Fibroblast of lung (primary cell): ENCODE data around the gene IRF2. TPM values are rescaled to one million over a fixed set of nuclear protein-coding genes. Genes with fewer than 3 reads are reported as not detected.

ENCODE experiments used
- DNase-seq, 2 donors: peaks; one replicate each; pipeline versions ENCODE4 v3.0.0 to v3.0.0-alpha.2; 2010; ENCODE audit warnings: low read depth in 2 of 2
- H2AFZ ChIP-seq: 2 replicates; pipeline ENCODE4 v1.5.1; 2012; ENCODE audit warnings: low read length, control low read depth, inconsistent platforms
- H3K27ac ChIP-seq: 2 replicates; pipeline ENCODE4 v1.5.1; 2011; ENCODE audit warnings: low read length, control low read depth; ENCODE audit not compliant: insufficient read depth
- H3K27me3 ChIP-seq: 2 replicates; pipeline ENCODE4 v1.5.1; 2011; ENCODE audit warnings: mild to moderate bottlenecking, low read length; ENCODE audit not compliant: control insufficient read depth, insufficient read depth
- H3K36me3 ChIP-seq: 2 replicates; pipeline ENCODE4 v1.5.1; 2011; ENCODE audit warnings: low read length; ENCODE audit not compliant: control insufficient read depth, insufficient read depth
- H3K4me1 ChIP-seq: 2 replicates; pipeline ENCODE4 v1.5.1; 2011; ENCODE audit warnings: low read length; ENCODE audit not compliant: control insufficient read depth, insufficient read depth; ENCODE audit errors: extremely low read depth
- H3K4me2 ChIP-seq: 2 replicates; pipeline ENCODE4 v1.5.1; 2011; ENCODE audit warnings: low read length, control low read depth; ENCODE audit not compliant: insufficient read depth; ENCODE audit errors: extremely low read depth
- H3K4me3 ChIP-seq, 4 experiments: fragments of 200-600 bp in 1 of 4; sonication (generic) in 1 of 4; replicated peaks in 1 of 4; 2 replicates each; pipeline ENCODE4 v1.5.1; 2011 to 2016; ENCODE audit warnings: low read length in 4 of 4, low read depth in 3 of 4, mild to moderate bottlenecking in 3 of 4, control low read depth in 2 of 4, inconsistent platforms in 1 of 4, mixed read lengths in 1 of 4; ENCODE audit not compliant: insufficient read depth in 1 of 4; ENCODE audit errors: control extremely low read depth in 1 of 4
- H3K79me2 ChIP-seq: 2 replicates; pipeline ENCODE4 v1.5.1; 2012; ENCODE audit warnings: mild to moderate bottlenecking, low read length, inconsistent platforms; ENCODE audit not compliant: control insufficient read depth, insufficient read depth
- H3K9ac ChIP-seq: 2 replicates; pipeline ENCODE4 v1.5.1; 2011; ENCODE audit warnings: mild to moderate bottlenecking, low read length, control low read depth; ENCODE audit not compliant: insufficient read depth
- H3K9me3 ChIP-seq: 2 replicates; pipeline ENCODE4 v1.5.1; 2012; ENCODE audit warnings: low read depth, low read length; ENCODE audit not compliant: control insufficient read depth, insufficient read depth
- H4K20me1 ChIP-seq: 2 replicates; pipeline ENCODE4 v1.5.1; 2011; ENCODE audit warnings: low read length; ENCODE audit not compliant: control insufficient read depth, insufficient read depth; ENCODE audit errors: extremely low read depth
- EZH2 ChIP-seq: IDR thresholded peaks from 2 replicates; pipeline ENCODE4 v1.5.1; 2012; ENCODE audit warnings: low read length, control low read depth, mild to moderate bottlenecking; ENCODE audit errors: missing control alignments
- polyA plus RNA-seq, 2 donors: library from polyadenylated mRNA; depleted of rRNA in 1 of 2; stranded (reverse) in 1 of 2; unstranded in 1 of 2; fragments of >200 nt; gene quantifications; 2 replicates each; pipeline ENCODE4 v1.2.1, GENCODE V29; 2011 to 2012; ENCODE audit warnings: missing spikeins in 1 of 2
- total RNA-seq: library from RNA; depleted of rRNA; stranded (reverse); fragments of >200 nt; gene quantifications from 2 replicates; pipeline ENCODE4 v1.2.1, GENCODE V29; 2014
- TF ChIP-seq, protein P1 (sequence below), 2 donors: IDR thresholded peaks in 1 of 2; conservative IDR thresholded peaks in 1 of 2; 1 replicate in 1 of 2; 2 replicates in 1 of 2; pipeline ENCODE4 v1.5.1; 2011 to 2012; ENCODE audit warnings: low read length in 2 of 2, control low read depth in 1 of 2, inconsistent platforms in 1 of 2, low read depth in 1 of 2, mild to moderate bottlenecking in 1 of 2

IRF2 gene
- total and polyA plus RNA-seq, 2 donors (not counting 1 experiment from before 2014, with no cell fraction given) = 30.9 to 42.3 TPM

DNA sequence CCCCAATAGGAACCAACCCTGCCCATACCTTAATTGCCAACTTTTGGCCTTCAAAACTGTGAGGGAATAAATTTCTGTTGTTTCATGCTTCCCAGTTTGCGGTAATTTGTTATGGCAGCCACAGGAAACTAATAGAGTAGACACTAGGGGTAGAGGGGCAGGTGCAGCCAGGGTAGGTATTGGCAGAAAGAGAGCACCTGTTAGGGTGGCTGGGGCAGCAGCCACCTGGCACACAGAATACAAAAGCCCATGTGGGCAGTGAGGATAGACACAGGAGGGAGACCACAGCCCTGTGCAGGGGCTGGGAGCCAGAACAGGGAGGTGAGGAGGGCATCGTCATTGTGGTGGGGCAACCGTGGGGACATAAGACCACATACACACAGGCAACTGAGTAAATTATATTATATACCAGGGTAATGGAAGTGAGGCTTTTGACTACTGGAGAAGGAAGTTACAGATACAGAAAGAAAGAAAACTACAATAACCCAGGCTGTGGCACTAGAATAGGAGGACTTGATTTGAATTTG, 28.2 kb downstream of the IRF2 start:
- H3K4me1 ChIP-seq = peaks cover 13% of the 10 kb centered on the region
- no peak overlapping the region for H3K9ac ChIP-seq
- no peaks in the 10 kb centered on the region for H4K20me1 ChIP-seq
- no peak overlapping the region for H3K27ac ChIP-seq
- DNase-seq = no peak
- no peak for TF ChIP-seq EZH2
- TF ChIP-seq, protein P1, sequence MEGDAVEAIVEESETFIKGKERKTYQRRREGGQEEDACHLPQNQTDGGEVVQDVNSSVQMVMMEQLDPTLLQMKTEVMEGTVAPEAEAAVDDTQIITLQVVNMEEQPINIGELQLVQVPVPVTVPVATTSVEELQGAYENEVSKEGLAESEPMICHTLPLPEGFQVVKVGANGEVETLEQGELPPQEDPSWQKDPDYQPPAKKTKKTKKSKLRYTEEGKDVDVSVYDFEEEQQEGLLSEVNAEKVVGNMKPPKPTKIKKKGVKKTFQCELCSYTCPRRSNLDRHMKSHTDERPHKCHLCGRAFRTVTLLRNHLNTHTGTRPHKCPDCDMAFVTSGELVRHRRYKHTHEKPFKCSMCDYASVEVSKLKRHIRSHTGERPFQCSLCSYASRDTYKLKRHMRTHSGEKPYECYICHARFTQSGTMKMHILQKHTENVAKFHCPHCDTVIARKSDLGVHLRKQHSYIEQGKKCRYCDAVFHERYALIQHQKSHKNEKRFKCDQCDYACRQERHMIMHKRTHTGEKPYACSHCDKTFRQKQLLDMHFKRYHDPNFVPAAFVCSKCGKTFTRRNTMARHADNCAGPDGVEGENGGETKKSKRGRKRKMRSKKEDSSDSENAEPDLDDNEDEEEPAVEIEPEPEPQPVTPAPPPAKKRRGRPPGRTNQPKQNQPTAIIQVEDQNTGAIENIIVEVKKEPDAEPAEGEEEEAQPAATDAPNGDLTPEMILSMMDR (conservative IDR thresholded peaks at IDR 0.05 in 1 of 2, IDR thresholded peaks at IDR 0.05 in 1 of 2; ENCODE audit: low read depth in 1 of 2, low read length in 2 of 2) = no peak
- no peak overlapping the region for H2AFZ ChIP-seq
- no peaks in the 10 kb centered on the region for H3K36me3 ChIP-seq
- peaks cover 68% of the 10 kb centered on the region for H3K79me2 ChIP-seq
- no peak overlapping the region for H3K4me3 ChIP-seq
- H3K27me3 ChIP-seq = no peaks in the 10 kb centered on the region
- H3K4me2 ChIP-seq = no peak overlapping the region
- no peaks in the 10 kb centered on the region for H3K9me3 ChIP-seq

DNA sequence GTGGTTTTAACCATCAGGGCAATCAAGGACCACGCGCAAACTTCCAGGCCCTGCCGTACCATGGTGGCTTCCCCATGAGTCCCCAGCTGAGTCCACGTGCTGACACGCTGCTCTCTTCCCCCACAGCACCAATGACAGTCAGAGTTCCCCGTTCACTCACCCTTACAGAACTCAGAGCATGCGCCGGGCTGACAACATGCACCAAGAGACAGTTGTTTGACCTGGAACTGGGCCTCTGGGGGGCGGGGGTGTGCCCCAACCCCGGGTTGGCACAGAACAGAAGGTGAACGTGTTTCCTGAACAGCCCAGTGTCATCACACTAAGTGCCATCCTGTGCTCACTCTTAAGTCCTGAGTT, 29.4 kb downstream of the IRF2 start:
- H3K4me1 ChIP-seq = peaks cover 17% of the 10 kb centered on the region
- no peak for DNase-seq
- H3K79me2 ChIP-seq = peaks cover 71% of the 10 kb centered on the region
- H3K27me3 ChIP-seq = no peaks in the 10 kb centered on the region
- TF ChIP-seq, protein P1 (conservative IDR thresholded peaks at IDR 0.05 in 1 of 2, IDR thresholded peaks at IDR 0.05 in 1 of 2; ENCODE audit: low read depth in 1 of 2, low read length in 2 of 2) = no peak
- TF ChIP-seq EZH2 = no peak
- H4K20me1 ChIP-seq = no peaks in the 10 kb centered on the region
- no peak overlapping the region for H3K4me2 ChIP-seq
- no peak overlapping the region for H3K27ac ChIP-seq
- H3K4me3 ChIP-seq = no peak overlapping the region
- no peaks in the 10 kb centered on the region for H3K9me3 ChIP-seq
- no peak overlapping the region for H2AFZ ChIP-seq
- H3K9ac ChIP-seq = no peak overlapping the region
- no peaks in the 10 kb centered on the region for H3K36me3 ChIP-seq

DNA sequence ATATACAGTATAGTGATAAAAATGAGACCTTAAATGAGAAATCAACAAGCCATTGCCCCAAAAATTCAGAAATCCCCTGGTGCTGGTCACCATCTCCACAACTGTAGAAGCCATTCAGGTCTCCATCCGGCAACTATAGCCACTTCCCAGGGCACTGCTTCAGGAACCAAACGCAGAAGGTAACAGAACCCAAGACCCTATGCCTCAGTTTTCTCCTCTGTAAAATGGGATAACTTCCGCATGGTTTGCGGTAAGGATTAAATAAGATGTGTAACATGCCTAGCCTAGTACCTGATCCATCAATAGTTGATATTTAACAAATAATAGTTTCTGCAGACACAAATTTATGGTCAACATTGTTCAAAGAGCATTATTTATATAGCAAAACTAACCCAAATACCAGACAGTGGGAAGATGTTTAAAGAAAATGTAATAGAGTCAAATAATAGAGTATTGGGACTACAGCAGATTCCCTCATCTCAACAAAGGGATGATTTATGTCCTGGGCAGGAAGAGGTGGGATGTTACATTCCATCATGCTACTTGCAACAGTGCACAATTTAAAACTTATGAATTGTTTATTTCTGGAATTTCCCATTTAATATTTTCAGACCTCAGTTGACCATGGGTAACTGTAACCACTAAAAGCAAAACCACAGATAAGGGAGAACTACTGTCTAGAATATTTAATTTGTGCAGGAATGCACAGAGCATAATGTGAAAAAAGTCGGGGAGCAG, 30.0 kb downstream of the IRF2 start:
- DNase-seq = peak in 1 of 2 donors; percentile 89
- no peak overlapping the region for H3K27ac ChIP-seq
- H2AFZ ChIP-seq = no peak overlapping the region
- H3K79me2 ChIP-seq = peaks cover 71% of the 10 kb centered on the region
- H3K27me3 ChIP-seq = no peaks in the 10 kb centered on the region
- H3K9me3 ChIP-seq = no peaks in the 10 kb centered on the region
- no peak overlapping the region for H3K4me3 ChIP-seq
- H3K9ac ChIP-seq = no peak overlapping the region
- peaks cover 19% of the 10 kb centered on the region for H3K4me1 ChIP-seq
- TF ChIP-seq, protein P1 (conservative IDR thresholded peaks at IDR 0.05 in 1 of 2, IDR thresholded peaks at IDR 0.05 in 1 of 2; ENCODE audit: low read depth in 1 of 2, low read length in 2 of 2) = no peak
- no peak for TF ChIP-seq EZH2
- no peaks in the 10 kb centered on the region for H3K36me3 ChIP-seq
- H3K4me2 ChIP-seq = no peak overlapping the region
- no peaks in the 10 kb centered on the region for H4K20me1 ChIP-seq
